ENCODE data around the gene RAET1E. TPM values are rescaled to one million over a fixed set of nuclear protein-coding genes. Genes with fewer than 3 reads are reported as not detected.

The RAET1E gene
- total RNA-seq, 1 experiment from 2014 or later = not detected

GRCh38 chr6:149923327-149923986 lies 25.5 kb upstream of the RAET1E start:
- H3K9me3 ChIP-seq (ENCODE audit: control insufficient read depth, low read depth, low read length) = no peaks in the 10 kb centered on the region

More at GRCh38 chr6:149923327-149923986, 25.5 kb upstream of the RAET1E start:
- Histone ChIP-seq H3K4me1 (ENCODE audit: insufficient read depth, low read length) (no peaks in the 10 kb centered on the region), H2BK5ac (ENCODE audit: insufficient read length, low read length) (no peak overlapping the region), H3K27me3 (ENCODE audit: insufficient read depth, low read length) (peaks cover 47% of the 10 kb centered on the region), H3K23ac (ENCODE audit: insufficient read length, low read depth, low read length) (no peak overlapping the region), H3K4ac (ENCODE audit: low read depth, low read length) (no peak overlapping the region), H2BK12ac (ENCODE audit: insufficient read length, low read depth, low read length) (no peak overlapping the region), H4K8ac (replicated peaks; ENCODE audit: insufficient read length, low read depth, low read length) (no peak overlapping the region), H3K4me2 (ENCODE audit: insufficient read depth, insufficient read length, low read length) (peak overlapping the region; percentile 78), H3K27ac (ENCODE audit: insufficient read length, low read depth, low read length) (no peak overlapping the region), H4K91ac (ENCODE audit: insufficient read length, low read depth, low read length) (no peak overlapping the region), H3K18ac (ENCODE audit: insufficient read length, low read depth, low read length) (no peak overlapping the region), H3K23me2 (ENCODE audit: insufficient read length, low read depth, low read length, poor library complexity, severe bottlenecking) (peaks cover 19% of the 10 kb centered on the region), H2BK20ac (ENCODE audit: low read depth, low read length, poor library complexity, severe bottlenecking) (no peak overlapping the region), H4K20me1 (ENCODE audit: control insufficient read depth, insufficient read depth, insufficient read length) (no peaks in the 10 kb centered on the region), H2AFZ (ENCODE audit: low read length) (no peak overlapping the region), H4K5ac (ENCODE audit: insufficient read length, low read depth, low read length) (no peak overlapping the region), H2AK5ac (ENCODE audit: insufficient read length, low read length) (no peak overlapping the region), H3K9ac (ENCODE audit: extremely low read depth, insufficient read length, low read length) (no peak overlapping the region), H3T11ph (ENCODE audit: low read length) (no peak overlapping the region), H2BK120ac (ENCODE audit: low read depth, low read length, poor library complexity, severe bottlenecking) (no peak overlapping the region), H3K79me2 (ENCODE audit: insufficient read depth, low read length) (no peaks in the 10 kb centered on the region), H3K79me1 (ENCODE audit: insufficient read depth, low read depth, low read length, poor library complexity, severe bottlenecking) (no peaks in the 10 kb centered on the region), H2BK15ac (ENCODE audit: low read depth, low read length) (no peak overlapping the region), H3K14ac (ENCODE audit: insufficient read depth, low read length) (no peak overlapping the region), H3K56ac (ENCODE audit: insufficient read length, low read depth, low read length) (no peak overlapping the region)
- Mint-ChIP-seq H3K4me3 (peak overlapping the region; percentile 69 to 87), H3K36me3 (ENCODE audit: insufficient read depth in 1 of 3, low read depth in 3 of 3) (no peaks in the 10 kb centered on the region; a peak in 1 of 7 replicates), H3K9me3 (peaks cover 4 to 6% of the 10 kb centered on the region in 2 experiments; a peak in 4 of 5 replicates), H3K27me3 (ENCODE audit: low read depth) (peaks cover 95% of the 10 kb centered on the region), H3K27ac (no peak overlapping the region), H3K4me1 (peaks cover 12 to 19% of the 10 kb centered on the region in 2 experiments)
- no peak for DNase-seq
- no CpG with 5 or more reads among the region's 33 CpGs for WGBS (ENCODE audit: extremely low coverage, insufficient read length, low lambda C conversion rate)
- no peak for TF ChIP-seq CTCF (conservative IDR thresholded peaks at IDR 0.05)
